Endothelial cell of umbilical vein (primary cell): Measurements from ENCODE around the gene LNPEP.

Experiments
- JUN ChIP-seq: IDR thresholded peaks from 2 replicates; pipeline ENCODE4 v1.6.1; 2011; ENCODE audit warnings: borderline replicate concordance, low read depth; ENCODE audit not compliant: insufficient read length, insufficient read depth
- POLR2A ChIP-seq: IDR thresholded peaks from 2 replicates; pipeline ENCODE4 v1.6.1; 2012; ENCODE audit warnings: low read depth, mild to moderate bottlenecking, control low read depth, low read length
- POLR2AphosphoS5 ChIP-seq: IDR thresholded peaks from 2 replicates; pipeline ENCODE4 v1.6.1; 2012; ENCODE audit warnings: low read depth, mild to moderate bottlenecking, control low read depth, low read length, moderate library complexity; ENCODE audit not compliant: insufficient read depth
- TF ChIP-seq, protein P1 (sequence below), 2 donors: IDR thresholded peaks; 1 replicate in 1 of 2; 2 replicates in 1 of 2; pipeline ENCODE4 v1.5.1; 2011; ENCODE audit warnings: low read length in 2 of 2, mild to moderate bottlenecking in 2 of 2, moderate library complexity in 2 of 2, control low read depth in 1 of 2, inconsistent platforms in 1 of 2, low read depth in 1 of 2; ENCODE audit not compliant: insufficient read depth in 1 of 2; ENCODE audit errors: extremely low read depth in 1 of 2

- TF ChIP-seq JUN, result no peak
- TF ChIP-seq, protein P1, sequence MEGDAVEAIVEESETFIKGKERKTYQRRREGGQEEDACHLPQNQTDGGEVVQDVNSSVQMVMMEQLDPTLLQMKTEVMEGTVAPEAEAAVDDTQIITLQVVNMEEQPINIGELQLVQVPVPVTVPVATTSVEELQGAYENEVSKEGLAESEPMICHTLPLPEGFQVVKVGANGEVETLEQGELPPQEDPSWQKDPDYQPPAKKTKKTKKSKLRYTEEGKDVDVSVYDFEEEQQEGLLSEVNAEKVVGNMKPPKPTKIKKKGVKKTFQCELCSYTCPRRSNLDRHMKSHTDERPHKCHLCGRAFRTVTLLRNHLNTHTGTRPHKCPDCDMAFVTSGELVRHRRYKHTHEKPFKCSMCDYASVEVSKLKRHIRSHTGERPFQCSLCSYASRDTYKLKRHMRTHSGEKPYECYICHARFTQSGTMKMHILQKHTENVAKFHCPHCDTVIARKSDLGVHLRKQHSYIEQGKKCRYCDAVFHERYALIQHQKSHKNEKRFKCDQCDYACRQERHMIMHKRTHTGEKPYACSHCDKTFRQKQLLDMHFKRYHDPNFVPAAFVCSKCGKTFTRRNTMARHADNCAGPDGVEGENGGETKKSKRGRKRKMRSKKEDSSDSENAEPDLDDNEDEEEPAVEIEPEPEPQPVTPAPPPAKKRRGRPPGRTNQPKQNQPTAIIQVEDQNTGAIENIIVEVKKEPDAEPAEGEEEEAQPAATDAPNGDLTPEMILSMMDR (IDR thresholded peaks at IDR 0.05; ENCODE audit: extremely low read depth in 1 of 2, insufficient read depth in 1 of 2, low read depth in 1 of 2, low read length in 2 of 2), result no peak
- TF ChIP-seq POLR2A, result no peak
- no peak for TF ChIP-seq POLR2AphosphoS5
Measured at GRCh38 chr5:97065475-97065874, 129.6 kb downstream of the LNPEP start.
